ENCODE data around the gene MCC.

- TF ChIP-seq, protein P1, sequence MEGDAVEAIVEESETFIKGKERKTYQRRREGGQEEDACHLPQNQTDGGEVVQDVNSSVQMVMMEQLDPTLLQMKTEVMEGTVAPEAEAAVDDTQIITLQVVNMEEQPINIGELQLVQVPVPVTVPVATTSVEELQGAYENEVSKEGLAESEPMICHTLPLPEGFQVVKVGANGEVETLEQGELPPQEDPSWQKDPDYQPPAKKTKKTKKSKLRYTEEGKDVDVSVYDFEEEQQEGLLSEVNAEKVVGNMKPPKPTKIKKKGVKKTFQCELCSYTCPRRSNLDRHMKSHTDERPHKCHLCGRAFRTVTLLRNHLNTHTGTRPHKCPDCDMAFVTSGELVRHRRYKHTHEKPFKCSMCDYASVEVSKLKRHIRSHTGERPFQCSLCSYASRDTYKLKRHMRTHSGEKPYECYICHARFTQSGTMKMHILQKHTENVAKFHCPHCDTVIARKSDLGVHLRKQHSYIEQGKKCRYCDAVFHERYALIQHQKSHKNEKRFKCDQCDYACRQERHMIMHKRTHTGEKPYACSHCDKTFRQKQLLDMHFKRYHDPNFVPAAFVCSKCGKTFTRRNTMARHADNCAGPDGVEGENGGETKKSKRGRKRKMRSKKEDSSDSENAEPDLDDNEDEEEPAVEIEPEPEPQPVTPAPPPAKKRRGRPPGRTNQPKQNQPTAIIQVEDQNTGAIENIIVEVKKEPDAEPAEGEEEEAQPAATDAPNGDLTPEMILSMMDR (IDR thresholded peaks at IDR 0.05 in 4 of 5, conservative IDR thresholded peaks at IDR 0.05 in 1 of 5) = no peak
- no peak for TF ChIP-seq POLR2A (IDR thresholded peaks at IDR 0.05)
Observed at GRCh38 chr5:113068559-113068958, 419.7 kb downstream of the MCC start.
